Fibroblast of skin of scalp (primary cell): ENCODE measurements around the gene EVX2.

Experiments
- DNase-seq: peaks from one replicate; pipeline ENCODE4 v3.0.0-alpha.2; 2013

The EVX2 gene

DNA sequence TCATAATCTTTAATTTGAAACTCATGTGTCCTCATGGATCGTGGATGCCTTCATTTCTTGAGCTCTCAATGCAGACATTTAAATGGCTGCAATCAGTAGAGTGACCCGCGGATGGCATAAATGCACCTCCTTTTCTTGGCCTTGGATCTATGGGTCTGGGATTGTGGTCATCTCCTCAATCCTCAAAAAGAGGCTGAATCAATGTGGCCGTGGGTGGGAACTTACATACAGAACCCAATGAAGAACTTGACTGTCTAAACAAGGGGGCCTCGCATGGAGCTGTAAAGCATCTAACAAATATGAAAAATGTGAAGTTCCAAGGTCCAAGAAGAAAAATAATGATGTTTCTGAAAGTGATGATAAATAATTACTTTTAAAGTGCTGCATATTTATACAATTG, 11.7 kb upstream of the EVX2 start:
- DNase-seq, result no peak

DNA sequence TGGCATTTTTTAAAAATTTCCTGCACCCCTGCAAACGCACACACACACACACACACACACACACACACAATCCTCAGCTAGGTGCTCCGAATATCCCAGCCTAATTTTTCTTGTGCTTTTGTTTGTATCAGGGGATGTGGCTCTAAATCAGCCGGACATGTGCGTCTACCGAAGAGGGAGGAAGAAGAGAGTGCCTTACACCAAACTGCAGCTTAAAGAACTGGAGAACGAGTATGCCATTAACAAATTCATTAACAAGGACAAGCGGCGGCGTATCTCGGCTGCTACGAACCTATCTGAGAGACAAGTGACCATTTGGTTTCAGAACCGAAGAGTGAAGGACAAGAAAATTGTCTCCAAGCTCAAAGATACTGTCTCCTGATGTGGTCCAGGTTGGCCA, 10.6 kb upstream of the EVX2 start:
- no peak for DNase-seq

DNA sequence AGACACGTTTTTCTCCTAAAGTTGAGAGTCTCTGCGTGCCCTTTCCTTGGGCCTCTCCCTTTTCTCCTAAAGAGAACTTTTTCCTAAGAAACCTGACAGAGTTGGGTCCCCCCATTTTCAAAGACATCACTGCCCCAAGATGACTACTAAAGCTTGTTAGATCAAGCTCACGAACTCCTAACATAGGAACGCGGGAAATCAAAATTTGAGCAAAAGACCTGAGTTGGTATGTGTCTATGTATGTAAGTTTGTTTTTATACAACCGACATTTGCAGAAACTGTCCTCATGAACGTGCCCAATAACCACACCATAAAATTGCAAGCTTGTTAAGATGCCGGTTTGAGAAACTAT, 10.1 kb upstream of the EVX2 start:
- no peak for DNase-seq

GRCh38 chr2:176093145-176093897, 9.6 kb upstream of the EVX2 start:
- no peak for DNase-seq

GRCh38 chr2:176092270-176093144, 8.7 kb upstream of the EVX2 start, which contains the start of gene HOXD13:
Gene HOXD13 (plus strand): TSS chr2:176092721. CDS start chr2:176092891, 170 bp downstream.
- DNase-seq, result no peak

DNA sequence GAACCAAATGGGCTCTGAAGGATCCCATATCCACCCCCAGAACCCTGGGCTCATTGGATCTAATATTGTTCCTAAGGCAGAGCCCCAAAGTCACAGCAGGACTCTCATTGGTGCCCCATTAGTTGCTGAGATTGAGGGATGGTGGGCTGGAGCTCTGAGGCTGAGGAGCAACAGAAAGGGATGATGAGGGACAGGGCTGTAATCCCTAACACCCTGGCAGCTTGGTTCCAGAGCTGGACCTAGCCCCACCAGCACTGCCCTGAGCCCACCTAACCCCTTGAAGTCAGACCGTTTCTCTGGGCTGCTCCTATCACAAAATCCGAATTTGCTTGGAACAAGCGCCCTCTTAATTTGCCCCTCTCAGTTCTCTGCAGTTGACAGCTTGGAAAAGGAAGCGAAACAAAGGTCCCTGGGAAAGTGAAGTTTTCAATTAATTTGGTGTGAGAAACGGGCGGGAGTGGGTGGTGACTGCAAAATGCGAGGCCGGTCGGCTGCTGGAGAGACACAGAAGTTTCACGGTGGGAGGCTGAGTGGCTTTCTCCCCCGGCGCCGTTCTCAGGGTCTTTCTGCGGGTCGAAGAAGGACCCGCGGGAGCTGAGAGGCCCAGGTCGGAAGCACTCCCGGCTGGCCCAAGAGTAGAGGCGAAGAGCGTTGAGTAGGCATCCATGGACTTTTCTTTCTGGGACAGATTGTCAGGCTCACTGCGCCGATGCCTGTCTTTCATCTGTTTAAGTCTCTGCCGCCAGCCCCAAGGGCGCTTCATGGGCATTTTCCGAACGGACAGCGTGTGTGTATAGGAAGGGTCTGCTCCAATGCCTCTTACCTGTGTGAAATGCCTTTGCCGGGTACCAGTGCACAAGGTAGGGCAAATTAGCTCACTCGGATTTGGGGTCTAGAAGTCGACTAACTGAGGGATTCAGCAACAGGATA, 7.8 kb upstream of the EVX2 start:
- DNase-seq, result no peak

- DNase-seq, result no peak
These were observed 7.1 kb upstream of the EVX2 start for GRCh38 chr2:176090862-176091261.

DNA sequence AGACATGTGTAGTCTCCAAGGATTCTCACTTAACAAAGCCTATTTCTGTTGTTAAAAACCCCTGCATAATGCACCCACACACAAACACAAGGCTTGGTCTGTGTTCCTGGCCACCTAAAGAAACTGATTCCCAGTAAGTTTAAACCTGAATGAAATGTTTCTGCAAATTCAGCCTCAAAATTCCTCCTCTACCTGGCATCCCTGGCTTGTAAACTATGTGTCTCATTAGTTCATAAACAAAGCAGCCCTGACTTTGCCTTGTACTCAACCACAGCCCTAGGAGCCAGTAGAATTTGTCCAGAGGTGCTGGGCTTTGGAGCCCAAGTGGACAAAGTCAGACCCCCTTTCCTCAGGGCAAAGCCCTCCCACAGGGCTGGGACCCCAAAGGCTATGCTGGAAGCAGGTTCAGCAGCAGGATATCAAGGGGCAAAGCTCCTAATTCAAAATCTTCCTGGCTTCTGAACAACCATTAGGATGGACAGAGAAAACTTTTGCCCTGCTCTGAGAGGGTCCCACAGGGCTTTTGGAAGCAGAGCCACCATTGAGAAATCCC, 6.2 kb upstream of the EVX2 start:
- no peak for DNase-seq

DNA sequence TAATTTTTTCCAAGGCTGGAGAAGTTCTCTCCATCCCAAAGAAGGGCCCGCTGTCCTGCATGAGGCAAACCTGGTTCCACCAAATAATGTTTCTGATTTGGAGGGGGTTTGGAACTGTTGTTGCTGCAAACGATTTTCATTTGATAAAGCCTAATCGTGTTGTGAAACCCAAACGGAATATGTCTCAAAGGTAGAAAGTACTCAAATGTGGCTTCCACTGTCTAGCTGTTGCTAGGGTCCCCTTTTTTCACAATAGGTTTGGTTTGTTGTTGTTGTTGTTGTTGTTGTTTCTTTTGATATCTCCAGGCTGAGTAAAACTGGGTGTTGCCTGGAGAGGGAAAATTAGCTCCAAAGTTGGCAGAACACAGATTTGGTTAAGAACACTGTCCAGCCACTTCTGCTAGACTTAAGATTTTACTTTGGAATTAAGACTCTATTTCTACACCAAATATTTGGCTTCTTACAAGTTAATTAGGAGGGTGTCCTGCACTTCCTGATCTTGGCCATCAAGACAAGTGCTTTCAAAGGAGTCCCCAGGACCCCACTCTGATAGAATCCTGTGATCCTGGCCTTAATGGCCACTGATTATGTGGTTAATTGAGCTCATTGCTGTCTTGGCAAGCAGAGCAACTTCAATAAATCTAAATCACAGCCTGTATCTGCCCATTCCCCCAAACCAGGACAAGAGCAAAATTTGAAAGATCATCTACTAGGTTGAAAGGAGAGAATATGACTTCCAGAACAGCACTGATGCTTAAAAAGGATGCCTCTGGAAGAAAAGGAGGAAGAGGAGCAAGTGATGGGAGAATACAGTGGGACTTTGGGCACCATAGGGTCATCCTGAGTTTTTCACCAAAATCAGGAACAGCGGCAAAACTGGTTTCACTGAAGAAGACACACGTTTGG, 5.4 kb upstream of the EVX2 start:
- DNase-seq, result no peak

GRCh38 chr2:176088048-176088936, 4.5 kb upstream of the EVX2 start:
- DNase-seq, result peak; percentile 57

- no peak for DNase-seq
These were observed 3.7 kb upstream of the EVX2 start for GRCh38 chr2:176087330-176088047.

DNA sequence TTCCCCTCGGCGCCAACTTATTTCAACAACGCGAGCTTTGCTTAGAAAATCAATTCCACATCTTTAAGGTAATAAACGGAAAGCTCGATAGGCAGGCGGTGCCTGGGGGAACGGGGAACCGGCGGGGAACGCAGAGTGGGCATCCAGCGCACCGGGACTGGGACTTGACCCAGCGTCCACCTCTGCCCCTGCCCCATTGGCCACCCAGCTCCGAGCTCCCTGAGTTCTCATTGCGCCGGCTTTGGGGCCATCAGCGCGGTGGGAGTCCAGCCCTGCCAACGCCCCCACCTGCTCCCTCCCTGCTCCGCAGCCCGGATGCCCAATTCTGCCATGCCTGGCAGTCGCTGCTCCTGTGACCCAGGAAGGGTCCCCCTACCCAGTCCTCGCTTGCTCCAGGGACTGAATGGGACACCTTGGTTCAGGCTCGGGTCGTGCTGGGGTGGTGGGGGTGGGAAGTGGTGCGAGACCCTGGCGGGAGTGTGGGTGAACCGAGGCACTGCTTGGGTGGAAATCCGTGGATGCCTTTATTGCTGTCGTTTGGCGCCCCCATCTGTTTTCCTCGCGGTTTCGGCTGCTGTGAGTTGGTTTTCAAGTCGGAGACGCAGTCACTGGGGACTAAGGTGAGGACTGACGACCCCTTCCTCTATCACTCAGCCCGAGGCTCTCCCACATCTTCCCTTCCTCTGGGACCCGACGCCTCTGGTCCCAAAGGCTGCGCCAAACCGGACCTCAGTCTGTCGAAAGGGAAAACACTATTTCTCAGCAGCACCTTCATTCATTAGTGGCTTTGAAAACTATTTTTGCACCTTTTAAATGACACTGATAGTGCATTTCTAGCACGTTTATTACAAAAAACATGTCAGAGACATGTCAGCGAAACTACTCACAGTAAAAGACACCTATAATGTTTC, 2.4 kb upstream of the EVX2 start:
- no peak for DNase-seq

GRCh38 chr2:176085120-176085788, 1.5 kb upstream of the EVX2 start:
- DNase-seq, result no peak

DNA sequence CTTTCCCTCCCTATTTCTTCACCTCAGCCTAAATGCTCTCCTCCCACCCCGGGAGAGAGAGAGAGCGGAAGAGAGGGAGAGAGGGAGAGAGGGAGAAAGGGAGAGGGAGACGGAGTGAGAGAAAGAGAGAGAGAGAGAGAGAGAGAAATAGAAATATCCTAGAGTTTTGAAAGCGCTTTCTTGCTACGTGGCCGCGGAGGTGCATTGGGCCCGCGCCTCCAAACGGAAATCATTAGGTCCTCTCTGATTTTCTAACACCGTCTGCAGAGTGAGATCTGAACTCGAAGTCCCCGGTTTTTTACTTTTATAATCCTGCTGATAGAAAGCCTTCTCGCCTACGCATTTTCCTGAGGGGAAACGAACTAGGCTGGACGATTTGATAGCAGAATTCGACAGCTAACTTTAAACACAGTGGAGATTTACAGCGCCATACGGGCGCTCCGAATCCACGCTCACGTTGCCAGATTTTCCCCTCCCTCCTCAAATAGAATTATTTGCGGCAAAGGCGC, 903 bp upstream of the EVX2 start:
- DNase-seq, result no peak

DNA sequence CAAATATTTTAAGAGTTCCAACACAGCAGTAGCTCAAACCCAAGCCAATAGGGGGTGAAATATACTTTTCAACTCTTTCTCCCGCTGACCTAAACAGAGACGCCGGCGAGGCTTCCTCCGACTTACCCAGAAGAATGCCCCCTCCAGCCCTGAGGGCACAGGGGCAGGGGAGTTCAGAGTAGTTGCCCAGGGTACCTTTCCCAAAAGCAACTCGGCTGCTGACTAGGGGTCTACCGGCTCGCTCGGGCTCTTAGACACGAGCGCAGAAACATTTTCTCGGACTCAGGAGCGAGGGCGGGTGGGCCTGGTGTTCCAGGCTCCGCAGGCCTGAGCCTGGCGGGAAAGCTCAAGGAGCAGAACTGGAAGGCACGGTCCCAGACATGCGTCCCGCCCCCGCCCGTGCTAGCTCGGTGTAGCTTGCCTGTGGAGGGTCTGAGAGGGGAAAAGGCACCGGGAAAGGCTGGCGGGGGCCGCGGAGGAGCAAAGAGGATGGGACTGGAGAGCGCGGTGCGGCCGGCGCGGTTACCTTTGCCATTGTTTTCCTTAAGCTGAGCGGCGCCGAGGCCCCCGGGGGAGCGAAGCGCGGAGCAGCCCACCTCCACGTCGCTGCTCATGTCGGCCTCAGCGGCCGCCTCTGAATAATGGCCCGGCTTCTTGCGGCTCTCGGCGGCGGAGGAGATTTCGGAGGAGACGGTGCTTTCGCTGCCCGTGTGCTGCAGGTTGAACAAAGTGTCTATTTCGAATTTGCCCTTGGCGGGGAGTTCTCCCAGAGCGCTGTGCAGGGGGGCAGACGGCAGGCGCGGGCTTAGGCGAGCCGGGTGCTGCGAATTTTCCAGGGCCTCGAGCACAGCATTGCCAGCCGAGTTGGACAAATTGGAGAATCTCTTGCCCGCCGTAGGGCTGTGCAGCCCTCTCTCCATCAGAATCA, 674 bp downstream of the EVX2 start:
- DNase-seq, result no peak

- no peak for DNase-seq
These were observed 1.3 kb downstream of the EVX2 start for GRCh38 chr2:176082525-176082823.
